ENCODE results near the gene SFTPD.

GRCh38 chr10:79938728-79939406 lies 10.0 kb downstream of the SFTPD start:
- TF ChIP-seq BRCA1 (IDR thresholded peaks at IDR 0.05; ENCODE audit: low read depth, low read length) (no peak), KDM1A (IDR thresholded peaks at IDR 0.05; ENCODE audit: borderline replicate concordance, low read length) (no peak), JUND (IDR thresholded peaks at IDR 0.05; ENCODE audit: low read length) (no peak), EGR1 (IDR thresholded peaks at IDR 0.05; ENCODE audit: borderline replicate concordance, low read depth, low read length) (no peak), GABPA (IDR thresholded peaks at IDR 0.05; ENCODE audit: borderline replicate concordance, insufficient read depth, low read length) (no peak), MAX (IDR thresholded peaks at IDR 0.05) (no peak), TAF1 (IDR thresholded peaks at IDR 0.05; ENCODE audit: low read depth, low read length) (no peak)
